Muscle of arm (tissue), 12 donors: Measurements from ENCODE around the gene EFNA5. TPM values are rescaled to one million over a fixed set of nuclear protein-coding genes. Genes with fewer than 3 reads are reported as not detected.

ENCODE experiments used
- DNase-seq: peaks from one replicate; pipeline ENCODE4 v3.0.0-alpha.2; 2013
- polyA plus RNA-seq, 12 donors: library from polyadenylated mRNA; unstranded; fragments of 120-200 nt; gene quantifications; one replicate each; pipeline ENCODE4 v1.2.1, GENCODE V29; 2013; ENCODE audit not compliant: insufficient read length in 12 of 12

Gene EFNA5
- polyA plus RNA-seq, 12 donors = 3.5 to 34.8 (median 6.3) TPM; not detected in 1

GRCh38 chr5:107572715-107573368 is 97.9 kb downstream of the EFNA5 start:
- DNase-seq = no peak

GRCh38 chr5:107571621-107572536 is 98.9 kb downstream of the EFNA5 start:
- peak; percentile 97 for DNase-seq

GRCh38 chr5:107570805-107571531 is 99.8 kb downstream of the EFNA5 start:
- no peak for DNase-seq

- DNase-seq = no peak
Measured at GRCh38 chr5:107570181-107570580, 100.6 kb downstream of the EFNA5 start.

- no peak for DNase-seq
Measured at GRCh38 chr5:107567901-107568671, 102.7 kb downstream of the EFNA5 start.

- DNase-seq = no peak
Measured at GRCh38 chr5:107566986-107567385, 103.8 kb downstream of the EFNA5 start.

GRCh38 chr5:107565791-107566767 is 104.7 kb downstream of the EFNA5 start:
- DNase-seq = no peak

- no peak for DNase-seq
Measured at GRCh38 chr5:107564931-107565372, 105.8 kb downstream of the EFNA5 start.

GRCh38 chr5:107563959-107564544 is 106.7 kb downstream of the EFNA5 start:
- no peak for DNase-seq

- DNase-seq = no peak
Measured at GRCh38 chr5:107560377-107560776, 110.4 kb downstream of the EFNA5 start.

GRCh38 chr5:107558823-107559375 is 111.8 kb downstream of the EFNA5 start:
- DNase-seq = no peak

GRCh38 chr5:107557051-107557658 is 113.6 kb downstream of the EFNA5 start:
- no peak for DNase-seq

GRCh38 chr5:107556575-107556974 is 114.2 kb downstream of the EFNA5 start:
- DNase-seq = no peak

GRCh38 chr5:107555425-107556090 is 115.2 kb downstream of the EFNA5 start:
- no peak for DNase-seq

- no peak for DNase-seq
Measured at GRCh38 chr5:107554776-107555424, 115.8 kb downstream of the EFNA5 start.

GRCh38 chr5:107553117-107553555 is 117.6 kb downstream of the EFNA5 start:
- DNase-seq = no peak

- no peak for DNase-seq
Measured at GRCh38 chr5:107551088-107551487, 119.6 kb downstream of the EFNA5 start.

GRCh38 chr5:107549567-107549966 is 121.2 kb downstream of the EFNA5 start:
- no peak for DNase-seq
